ENCODE data around the gene CIB4.

CIB4 gene

DNA sequence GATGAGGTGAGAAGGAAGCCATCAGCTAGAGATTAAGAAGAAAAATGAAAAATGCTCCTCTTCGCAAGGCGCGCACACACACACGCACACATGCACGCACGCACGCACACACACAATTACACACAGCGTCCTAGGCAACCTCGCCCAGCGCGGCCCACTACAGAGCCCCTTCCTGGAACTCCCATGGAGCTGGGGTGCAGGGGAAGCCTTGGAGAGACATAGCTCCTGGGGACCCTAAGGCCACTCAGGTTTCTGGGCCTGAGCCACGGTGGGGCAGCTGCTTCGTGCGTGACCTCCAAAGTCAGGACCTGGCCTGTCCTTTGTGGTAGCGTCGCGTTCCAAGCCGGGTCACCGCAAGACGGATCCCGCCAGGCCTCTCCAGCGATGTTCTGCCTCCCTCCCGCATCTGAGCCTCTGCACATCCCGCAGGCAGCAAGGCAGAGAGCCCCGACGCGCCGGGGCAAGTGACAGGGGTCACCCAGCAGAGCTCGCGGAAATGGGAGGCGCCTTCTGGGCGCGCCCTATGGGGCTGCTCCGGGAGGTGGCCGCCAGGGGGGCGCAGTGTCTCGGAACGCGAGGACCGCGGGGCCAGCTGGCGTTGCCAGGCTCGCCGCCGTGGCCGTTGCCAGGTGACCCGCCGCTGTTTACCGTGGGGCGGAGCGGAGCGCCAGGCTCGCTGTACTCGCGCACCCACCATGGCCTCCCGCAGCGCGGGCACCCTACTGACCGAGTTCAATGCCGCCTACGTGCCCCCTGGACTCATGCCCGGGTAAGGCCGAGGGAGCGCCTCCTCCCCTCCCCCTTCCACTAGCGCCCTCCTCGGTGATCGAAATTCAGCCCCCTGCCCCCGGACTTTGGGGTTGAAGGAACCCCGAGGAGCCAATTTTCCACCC lies 79.0 kb downstream of the CIB4 start:
- peak overlapping the region; percentile 11 to 18 for H3K4me3 ChIP-seq (replicated peaks in 1 of 2; ENCODE audit: low read depth in 2 of 2, low read length in 2 of 2)
- DNase-seq (ENCODE audit: low read depth in 2 of 2) = peak; percentile 7 to 52
- TF ChIP-seq CTCF (IDR thresholded peaks at IDR 0.05; ENCODE audit: low read depth, low read length) = peak; percentile 3

- no peak for DNase-seq (ENCODE audit: low read depth in 2 of 2)
- no peak overlapping the region for H3K4me3 ChIP-seq (replicated peaks in 1 of 2; ENCODE audit: low read depth in 2 of 2, low read length in 2 of 2)
Measured at GRCh38 chr2:26561376-26561775, 79.8 kb downstream of the CIB4 start.

DNA sequence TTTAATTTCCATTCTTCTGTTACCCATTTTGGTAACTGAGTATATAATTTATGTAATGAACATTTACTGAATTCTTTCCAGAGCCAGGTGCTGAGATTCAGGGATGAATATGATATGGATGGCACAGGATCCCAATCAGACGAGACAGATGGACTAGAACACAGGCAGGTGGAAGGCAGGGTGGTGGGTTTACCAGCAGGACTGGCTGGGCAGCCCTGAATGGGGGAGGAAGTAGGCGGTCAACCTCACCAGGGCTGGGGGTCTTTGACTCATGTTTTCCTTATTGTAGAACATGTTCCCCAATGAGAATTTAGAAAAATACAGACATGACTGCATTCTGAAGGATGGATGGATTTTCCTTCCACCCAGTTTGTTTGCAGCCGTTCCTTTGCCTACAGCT lies 80.3 kb downstream of the CIB4 start:
- TF ChIP-seq CTCF (IDR thresholded peaks at IDR 0.05; ENCODE audit: low read depth, low read length) = no peak
- H3K4me3 ChIP-seq (replicated peaks in 1 of 2; ENCODE audit: low read depth in 2 of 2, low read length in 2 of 2) = no peak overlapping the region
- DNase-seq (ENCODE audit: low read depth in 2 of 2) = no peak

More at GRCh38 chr2:26561376-26561775, 79.8 kb downstream of the CIB4 start:
- TF ChIP-seq CTCF (IDR thresholded peaks at IDR 0.05; ENCODE audit: low read depth, low read length) = no peak

DNA sequence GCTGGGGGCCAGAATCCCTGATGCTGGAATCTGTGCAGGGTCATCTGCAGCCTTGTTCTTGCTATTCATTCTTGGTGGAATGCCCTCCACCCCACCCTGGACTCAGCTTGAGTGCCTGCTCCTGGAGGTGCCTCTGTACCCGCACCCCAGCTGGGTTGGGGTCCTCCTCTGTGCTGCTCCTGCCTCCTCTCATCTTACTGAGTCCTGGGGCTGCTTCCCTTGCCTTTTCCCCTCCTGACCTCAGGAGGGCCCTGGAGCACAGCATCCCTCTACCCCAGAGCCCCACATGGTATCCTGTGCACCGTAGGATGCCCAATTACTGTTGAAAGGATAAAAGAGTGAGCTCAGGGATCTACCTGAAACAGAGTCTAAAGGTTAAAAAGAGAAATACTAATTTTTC lies 81.6 kb downstream of the CIB4 start:
- TF ChIP-seq CTCF (IDR thresholded peaks at IDR 0.05; ENCODE audit: low read depth, low read length) = no peak
- no peak overlapping the region for H3K4me3 ChIP-seq (replicated peaks in 1 of 2; ENCODE audit: low read depth in 2 of 2, low read length in 2 of 2)
- DNase-seq (ENCODE audit: low read depth in 2 of 2) = no peak

DNA sequence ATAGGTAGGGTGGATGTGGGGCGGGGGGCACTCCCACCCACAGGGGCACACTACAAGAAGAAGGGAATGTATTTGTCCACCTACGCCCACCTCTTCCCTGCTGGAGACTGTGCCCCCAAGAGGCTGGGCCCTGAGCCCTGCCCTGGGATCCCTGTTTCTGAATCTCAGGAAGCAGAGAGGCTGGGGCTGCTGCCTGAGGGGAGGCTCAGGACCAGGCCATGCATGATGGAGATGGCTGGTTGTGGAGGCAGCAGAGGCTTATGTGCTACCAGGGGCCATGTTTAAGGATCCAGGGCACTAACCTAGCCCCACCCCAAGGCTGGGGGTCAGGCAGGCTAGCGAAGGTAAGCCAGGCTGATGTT lies 82.1 kb downstream of the CIB4 start:
- no peak for TF ChIP-seq CTCF (IDR thresholded peaks at IDR 0.05; ENCODE audit: low read depth, low read length)
- no peak for DNase-seq (ENCODE audit: low read depth in 2 of 2)
- H3K4me3 ChIP-seq (replicated peaks in 1 of 2; ENCODE audit: low read depth in 2 of 2, low read length in 2 of 2) = no peak overlapping the region

GRCh38 chr2:26558271-26559043 lies 82.7 kb downstream of the CIB4 start:
- peak in 1 of 2 donors; percentile 21 for DNase-seq (ENCODE audit: low read depth in 2 of 2)
- no peak for TF ChIP-seq CTCF (IDR thresholded peaks at IDR 0.05; ENCODE audit: low read depth, low read length)

More at GRCh38 chr2:26558271-26559043, 82.7 kb downstream of the CIB4 start:
- H3K4me3 ChIP-seq (replicated peaks in 1 of 2; ENCODE audit: low read depth in 2 of 2, low read length in 2 of 2) = no peak overlapping the region
